Left lung (tissue), 10 donors: Measurements from ENCODE around the gene JCAD. TPM values are rescaled to one million over a fixed set of nuclear protein-coding genes. Genes with fewer than 3 reads are reported as not detected.

Experiments
- ATAC-seq: fragments of 200-7000 bp; cut with Tn5 transposase; one replicate; pipeline ENCODE4 v1.9.1; 2020; ENCODE audit warnings: moderate library complexity
- DNase-seq, 4 donors: peaks; one replicate each; pipeline ENCODE4 v3.0.0-alpha.2; 2013 to 2020
- H3K27ac ChIP-seq, 2 donors: fragments of 200-600 bp; sonication (generic) in 1 of 2; one replicate each; pipeline versions ENCODE4 v1.5.0 to v1.8.0; 2020 to 2021
- H3K27me3 ChIP-seq, 2 donors: fragments of 200-600 bp; sonication (generic) in 1 of 2; one replicate each; pipeline versions ENCODE4 v1.5.0 to v1.8.0; 2020 to 2021
- H3K36me3 ChIP-seq, 2 donors: fragments of 200-600 bp; sonication (generic) in 1 of 2; one replicate each; pipeline versions ENCODE4 v1.5.0 to v1.8.0; 2020 to 2021
- H3K4me1 ChIP-seq, 2 donors: fragments of 200-600 bp; one replicate each; pipeline ENCODE4 v1.8.0; 2021
- H3K4me3 ChIP-seq, 2 donors: fragments of 200-600 bp; sonication (generic) in 1 of 2; one replicate each; pipeline versions ENCODE4 v1.5.0 to v1.8.0; 2020 to 2021; ENCODE audit warnings: mild to moderate bottlenecking in 1 of 2
- H3K9me3 ChIP-seq, 2 donors: fragments of 200-600 bp; sonication (generic) in 1 of 2; one replicate each; pipeline versions ENCODE4 v1.5.0 to v1.8.0; 2020 to 2021
- intact Hi-C, 2 donors: fragments of 100-400 bp; cut with DNase I; formaldehyde crosslinking; loops; one replicate each; pipeline versions ENCODE4 v1.11.2 to v1.14.2; 2022
- polyA plus RNA-seq, 6 donors: library from polyadenylated mRNA; unstranded; fragments of 120-200 nt; gene quantifications; one replicate each; pipeline ENCODE4 v1.2.1, GENCODE V29; 2013; ENCODE audit not compliant: insufficient read length in 6 of 6
- total RNA-seq, 2 donors: library from RNA; stranded (reverse); fragmentation: NEBNext Ultra II Directional; extraction: Animal tissue kit (Norgen Biotek cat#: 25700); gene quantifications; one replicate each; pipeline ENCODE4 v1.2.1, GENCODE V29; 2021
- TF ChIP-seq, protein P1 (sequence below), 2 donors: fragments of 200-600 bp; sonication (generic) in 1 of 2; IDR thresholded peaks; one replicate each; pipeline versions ENCODE4 v1.5.0 to v1.8.0; 2021; ENCODE audit warnings: antibody characterized with exemption in 2 of 2
- donor health status: DM: no; HTN: yes; CAD: no.
- donor health status: DM: no; HTN: no; CAD: no.

JCAD gene
- total and polyA plus RNA-seq, 8 donors, result 28.7 to 88.4 (median 71.0) TPM

DNA sequence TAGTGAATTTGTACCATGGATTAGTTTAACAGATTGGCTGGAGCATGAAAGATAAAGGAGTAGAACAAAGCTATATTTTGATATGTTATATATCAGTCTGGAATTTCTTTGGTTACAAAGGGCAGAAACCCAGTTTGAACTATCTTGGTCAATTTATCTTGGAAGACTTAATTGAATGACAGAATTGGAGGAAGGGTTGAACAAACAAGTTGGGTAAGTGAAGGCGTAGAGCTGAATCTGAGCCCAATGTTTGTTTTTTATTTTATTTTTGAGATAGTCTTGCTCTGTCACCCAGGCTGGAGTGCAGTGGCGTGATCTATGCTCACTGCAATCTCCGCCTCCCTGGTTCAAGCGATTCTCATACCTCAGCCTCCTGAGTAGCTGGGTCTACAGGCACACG, 21.8 kb upstream of the JCAD start:
- intact Hi-C loops, result no loop called here
- Histone ChIP-seq H3K4me1 (no peaks in the 10 kb centered on the region), H3K27me3 (no peaks in the 10 kb centered on the region), H3K4me3 (no peak overlapping the region), H3K27ac (no peak overlapping the region), H3K9me3 (no peaks in the 10 kb centered on the region), H3K36me3 (no peaks in the 10 kb centered on the region)
- DNase-seq (no peak), ATAC-seq (no peak)
- TF ChIP-seq, protein P1, sequence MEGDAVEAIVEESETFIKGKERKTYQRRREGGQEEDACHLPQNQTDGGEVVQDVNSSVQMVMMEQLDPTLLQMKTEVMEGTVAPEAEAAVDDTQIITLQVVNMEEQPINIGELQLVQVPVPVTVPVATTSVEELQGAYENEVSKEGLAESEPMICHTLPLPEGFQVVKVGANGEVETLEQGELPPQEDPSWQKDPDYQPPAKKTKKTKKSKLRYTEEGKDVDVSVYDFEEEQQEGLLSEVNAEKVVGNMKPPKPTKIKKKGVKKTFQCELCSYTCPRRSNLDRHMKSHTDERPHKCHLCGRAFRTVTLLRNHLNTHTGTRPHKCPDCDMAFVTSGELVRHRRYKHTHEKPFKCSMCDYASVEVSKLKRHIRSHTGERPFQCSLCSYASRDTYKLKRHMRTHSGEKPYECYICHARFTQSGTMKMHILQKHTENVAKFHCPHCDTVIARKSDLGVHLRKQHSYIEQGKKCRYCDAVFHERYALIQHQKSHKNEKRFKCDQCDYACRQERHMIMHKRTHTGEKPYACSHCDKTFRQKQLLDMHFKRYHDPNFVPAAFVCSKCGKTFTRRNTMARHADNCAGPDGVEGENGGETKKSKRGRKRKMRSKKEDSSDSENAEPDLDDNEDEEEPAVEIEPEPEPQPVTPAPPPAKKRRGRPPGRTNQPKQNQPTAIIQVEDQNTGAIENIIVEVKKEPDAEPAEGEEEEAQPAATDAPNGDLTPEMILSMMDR (IDR thresholded peaks at IDR 0.05), result no peak

DNA sequence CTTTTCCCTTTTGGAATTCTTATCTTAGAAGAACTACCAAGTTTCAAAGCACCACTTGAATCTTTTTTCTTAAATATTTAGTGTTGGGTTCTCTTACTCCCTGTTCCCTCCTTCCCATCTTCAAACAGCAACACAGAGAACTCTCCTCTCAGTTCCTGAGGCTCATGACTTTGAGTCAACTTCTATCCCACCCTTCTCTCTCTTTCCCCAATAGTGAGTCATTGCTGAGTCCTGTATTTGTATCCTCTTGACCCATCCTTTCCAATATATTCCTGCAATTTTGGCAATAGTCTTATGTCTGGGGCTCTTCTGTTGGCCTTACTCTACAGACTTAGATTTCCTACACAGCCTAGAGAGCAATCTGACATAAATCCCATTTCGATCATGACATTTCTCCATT, 20.8 kb upstream of the JCAD start:
- no peaks in the 10 kb centered on the region for H3K36me3 ChIP-seq
- no peaks in the 10 kb centered on the region for H3K27me3 ChIP-seq
- no peaks in the 10 kb centered on the region for H3K4me1 ChIP-seq
- no peak overlapping the region for H3K4me3 ChIP-seq
- no peaks in the 10 kb centered on the region for H3K9me3 ChIP-seq
- intact Hi-C loops, result no loop called here
- DNase-seq (no peak), ATAC-seq (no peak)
- no peak overlapping the region for H3K27ac ChIP-seq
- TF ChIP-seq, protein P1 (IDR thresholded peaks at IDR 0.05), result no peak

DNA sequence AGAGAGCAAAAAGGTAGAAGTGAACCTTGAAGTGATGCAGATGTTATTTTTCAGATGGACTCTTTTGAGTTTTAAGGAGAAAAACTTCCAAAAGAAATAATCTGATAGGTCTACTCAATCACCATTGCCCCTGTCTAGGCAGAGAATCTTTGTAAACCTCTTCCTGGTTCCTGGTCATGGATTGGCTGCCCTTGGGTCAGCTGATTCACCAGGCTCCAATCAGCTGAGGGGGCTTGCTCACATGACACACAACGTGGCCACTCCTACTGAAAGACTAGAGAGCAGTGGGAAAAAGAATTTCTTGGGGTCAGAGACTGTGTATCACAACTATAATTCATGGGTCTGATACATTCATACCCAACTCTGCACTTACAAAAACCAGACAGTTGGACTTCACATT, 20.0 kb upstream of the JCAD start:
- no peak overlapping the region for H3K27ac ChIP-seq
- no peaks in the 10 kb centered on the region for H3K36me3 ChIP-seq
- no peak for DNase-seq
- H3K9me3 ChIP-seq, result no peaks in the 10 kb centered on the region
- no peak for ATAC-seq
- intact Hi-C loops, result no loop called here
- TF ChIP-seq, protein P1 (IDR thresholded peaks at IDR 0.05), result no peak
- H3K4me1 ChIP-seq, result no peaks in the 10 kb centered on the region
- H3K4me3 ChIP-seq, result no peak overlapping the region
- no peaks in the 10 kb centered on the region for H3K27me3 ChIP-seq

DNA sequence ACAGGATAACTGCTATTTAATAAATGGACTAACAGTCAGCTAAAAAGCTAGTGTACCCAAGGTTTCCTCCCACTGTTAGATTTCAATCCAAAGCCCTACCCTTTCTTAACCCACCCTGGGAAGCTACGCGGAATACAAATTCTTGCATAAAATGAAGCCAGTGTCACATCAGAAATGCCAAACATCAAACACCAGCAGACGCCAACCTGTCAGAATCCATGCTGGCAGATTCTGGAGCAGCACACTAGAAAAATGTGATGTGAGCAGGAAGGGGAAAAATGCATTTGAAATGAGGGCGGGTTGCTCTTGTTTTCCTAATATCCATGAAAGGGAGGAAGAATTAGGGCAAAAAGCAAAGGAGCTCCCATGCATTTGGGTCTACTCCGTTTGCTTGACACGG, 16.1 kb upstream of the JCAD start:
- no peak overlapping the region for H3K27ac ChIP-seq
- DNase-seq, result no peak
- ATAC-seq, result no peak
- intact Hi-C loops, result no loop called here
- no peaks in the 10 kb centered on the region for H3K4me1 ChIP-seq
- TF ChIP-seq, protein P1 (IDR thresholded peaks at IDR 0.05), result no peak
- no peak overlapping the region for H3K4me3 ChIP-seq
- no peaks in the 10 kb centered on the region for H3K27me3 ChIP-seq
- H3K9me3 ChIP-seq, result no peaks in the 10 kb centered on the region
- no peaks in the 10 kb centered on the region for H3K36me3 ChIP-seq

DNA sequence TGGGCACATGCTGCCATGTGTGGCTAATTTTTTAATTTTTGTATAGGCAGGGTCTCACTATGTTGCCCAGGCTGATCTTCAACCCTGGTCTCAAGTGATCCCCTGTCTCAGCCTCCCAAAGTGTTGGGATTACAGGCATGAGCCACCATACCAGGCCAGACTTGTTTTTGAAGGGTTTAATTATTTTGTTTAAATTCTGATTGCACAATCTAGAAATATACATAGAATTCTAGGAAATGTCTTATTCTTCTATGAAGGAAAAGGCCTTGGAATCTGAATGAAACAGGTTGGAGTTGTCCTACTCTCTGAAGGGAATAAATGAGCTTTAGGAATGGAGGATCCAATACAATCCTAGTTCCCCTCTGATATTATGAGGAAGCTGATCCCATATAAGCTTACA, 15.5 kb upstream of the JCAD start:
- TF ChIP-seq, protein P1 (IDR thresholded peaks at IDR 0.05), result no peak
- H3K9me3 ChIP-seq, result no peaks in the 10 kb centered on the region

More for the DNA sequence above, 15.5 kb upstream of the JCAD start:
- no peak overlapping the region for H3K4me3 ChIP-seq
- intact Hi-C loops, result no loop called here
- ATAC-seq (no peak), DNase-seq (no peak)
- no peak overlapping the region for H3K27ac ChIP-seq
- no peaks in the 10 kb centered on the region for H3K27me3 ChIP-seq
- no peaks in the 10 kb centered on the region for H3K36me3 ChIP-seq
- peaks cover 0 to 1% of the 10 kb centered on the region in 2 donors for H3K4me1 ChIP-seq
